ENCODE data around the gene KDM4F.
"Not testable (repeated sequence)": the region's sequence is repeated elsewhere in the genome, so short reads cannot be mapped to it uniquely, and the experiment has no call there.

KDM4F gene

DNA sequence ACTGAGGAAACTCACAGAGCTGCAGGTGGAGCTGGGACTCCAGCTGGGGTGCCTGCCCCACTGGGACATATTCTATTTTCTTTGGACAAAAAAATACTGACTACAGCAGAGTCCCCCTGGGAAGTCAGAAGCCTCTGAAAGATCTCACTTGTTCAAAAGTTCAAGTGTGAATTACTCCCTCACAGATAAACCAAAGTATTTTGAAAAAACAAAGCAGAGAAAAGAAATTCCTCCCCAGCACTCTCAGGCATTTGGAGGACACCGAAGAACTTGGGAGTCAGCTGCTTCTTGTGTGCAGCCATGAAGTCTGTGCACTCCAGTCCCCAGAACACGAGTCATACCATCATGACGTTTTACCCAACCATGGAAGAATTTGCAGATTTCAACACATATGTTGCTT is at the start of gene KDM4F:
TSS of gene KDM4F (plus strand) at position 301 of the 400 bp plus-strand sequence.
- not testable (repeated sequence) for DNase-seq

DNA sequence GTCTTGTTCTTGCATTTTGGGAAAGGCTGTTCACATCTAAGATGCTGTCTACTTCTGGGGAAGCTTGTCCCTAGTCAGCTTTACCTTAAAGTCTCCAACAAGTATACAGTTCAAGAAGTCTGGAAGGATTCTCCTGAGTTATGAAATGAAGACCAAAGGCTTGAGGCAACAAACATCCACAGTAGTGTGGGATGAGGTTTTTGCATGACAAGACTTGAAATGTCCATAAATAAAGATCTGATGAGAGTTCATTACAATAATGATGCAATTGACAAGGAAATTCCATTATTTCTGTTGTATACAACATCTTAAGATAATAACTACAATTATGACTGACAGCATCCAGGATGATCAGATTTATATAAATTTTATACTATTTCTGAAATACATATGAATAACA is 45.5 kb upstream of the KDM4F start:
- no peak for DNase-seq

- DNase-seq = no peak
Measured at GRCh38 chr11:95005642-95006041, 43.6 kb upstream of the KDM4F start.

DNA sequence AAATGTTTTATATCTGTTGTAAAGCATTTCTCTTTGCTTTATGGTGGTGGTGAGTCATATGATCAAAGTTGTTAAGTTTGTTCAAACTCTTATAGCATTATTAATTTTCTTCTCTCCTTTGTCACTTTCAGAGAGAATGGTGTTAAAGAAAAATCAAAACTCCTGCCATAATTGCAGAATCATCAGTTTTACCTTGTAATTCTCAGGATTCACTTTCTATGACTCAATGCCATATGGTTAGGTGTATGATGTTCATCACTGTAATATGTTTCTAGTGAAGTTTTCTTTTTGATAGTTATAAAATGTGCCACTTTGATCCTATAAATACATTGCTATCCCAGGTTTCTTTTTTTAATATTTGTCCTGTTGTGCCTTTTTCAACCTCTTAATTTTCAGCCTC is 37.8 kb upstream of the KDM4F start:
- no peak for DNase-seq

- no peak for DNase-seq
Measured at GRCh38 chr11:95014184-95014821, 34.9 kb upstream of the KDM4F start.

DNA sequence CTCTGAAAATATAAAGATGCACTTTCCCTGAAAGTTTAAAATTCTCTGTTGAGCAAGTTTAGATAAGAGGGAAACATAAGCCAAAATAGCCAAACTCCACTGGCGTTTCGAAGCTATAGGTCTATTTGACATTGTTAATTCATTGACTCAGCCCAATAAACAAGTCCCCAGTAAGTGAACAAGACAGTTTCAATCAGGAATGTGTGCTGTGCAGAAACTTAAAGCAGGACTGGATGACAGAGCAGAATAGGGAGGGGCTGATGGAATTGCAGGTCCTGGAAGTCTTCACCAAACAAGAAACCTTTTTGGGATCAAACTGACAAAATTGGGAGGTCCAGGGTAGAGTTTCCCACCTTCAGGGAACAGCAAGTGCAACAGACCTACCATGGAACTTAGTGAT is 33.1 kb upstream of the KDM4F start:
- DNase-seq = no peak

- not testable (repeated sequence) for DNase-seq
Measured at GRCh38 chr11:95021468-95021867, 27.8 kb upstream of the KDM4F start.

DNA sequence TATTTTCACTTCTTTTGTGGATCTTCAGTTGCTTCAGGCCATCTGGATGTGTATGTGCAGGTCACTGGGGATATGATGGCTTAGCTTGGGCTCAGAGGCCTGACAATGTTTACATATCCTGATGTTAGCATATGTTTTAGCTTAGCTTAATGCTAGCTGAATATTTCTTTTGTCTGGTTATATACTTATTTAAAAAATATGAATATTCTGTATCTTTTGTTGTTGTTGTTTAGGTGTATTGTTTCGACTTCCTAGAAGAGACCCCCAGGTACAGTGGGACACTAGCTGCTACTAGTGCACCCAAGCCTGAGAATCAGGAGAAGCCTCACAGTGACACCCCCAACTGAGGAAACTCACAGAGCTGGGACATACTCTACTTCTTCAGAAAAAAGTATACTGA is 24.3 kb upstream of the KDM4F start, which contains the start of gene KDM4E:
TSS of gene KDM4E (plus strand) at position 301 of the 400 bp plus-strand sequence. CDS start 300 bp downstream, outside the sequence.
- no peak for DNase-seq

- not testable (repeated sequence) for DNase-seq
Measured at GRCh38 chr11:95025594-95025993, 23.6 kb upstream of the KDM4F start.

DNA sequence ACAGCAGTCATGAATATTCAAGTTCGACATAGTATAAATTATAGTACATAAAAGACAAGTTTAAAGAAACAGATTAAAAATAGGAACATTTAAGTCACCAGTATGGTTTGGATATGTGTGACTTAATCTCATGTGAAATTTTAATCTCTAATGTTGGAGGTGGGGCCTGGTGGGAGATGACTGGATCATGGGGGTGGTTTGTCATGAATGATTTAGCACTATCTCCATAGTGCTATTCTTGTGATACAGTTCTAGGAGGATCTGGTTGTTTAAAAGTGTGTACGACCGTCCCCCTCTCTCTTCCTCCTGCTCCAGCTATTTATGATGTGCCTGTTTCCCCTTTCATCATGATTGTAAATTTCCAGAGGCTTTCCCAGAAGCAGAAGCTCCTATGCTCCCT is 20.9 kb upstream of the KDM4F start:
- DNase-seq = no peak

DNA sequence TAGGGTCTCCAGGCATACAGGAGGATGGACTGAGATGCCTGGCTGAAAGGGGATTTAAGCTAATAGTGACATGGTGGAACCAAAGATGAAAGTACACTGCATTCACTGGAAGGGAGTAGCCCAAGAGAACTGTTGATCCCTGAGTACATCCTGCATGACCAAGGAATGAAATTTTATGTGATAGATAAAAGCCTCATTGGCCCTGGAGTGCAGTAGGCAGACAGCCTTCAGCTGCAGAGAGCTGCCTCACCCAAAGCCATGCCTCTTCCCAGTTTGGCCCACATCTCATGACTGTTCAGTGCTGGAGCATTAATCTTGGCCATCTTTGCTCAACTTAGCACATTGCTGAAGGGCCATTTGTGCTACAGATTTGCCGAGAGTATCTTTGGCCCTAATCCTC is 16.2 kb upstream of the KDM4F start:
- DNase-seq = no peak

GRCh38 chr11:95035316-95035715 is 13.9 kb upstream of the KDM4F start:
- no peak for DNase-seq

DNA sequence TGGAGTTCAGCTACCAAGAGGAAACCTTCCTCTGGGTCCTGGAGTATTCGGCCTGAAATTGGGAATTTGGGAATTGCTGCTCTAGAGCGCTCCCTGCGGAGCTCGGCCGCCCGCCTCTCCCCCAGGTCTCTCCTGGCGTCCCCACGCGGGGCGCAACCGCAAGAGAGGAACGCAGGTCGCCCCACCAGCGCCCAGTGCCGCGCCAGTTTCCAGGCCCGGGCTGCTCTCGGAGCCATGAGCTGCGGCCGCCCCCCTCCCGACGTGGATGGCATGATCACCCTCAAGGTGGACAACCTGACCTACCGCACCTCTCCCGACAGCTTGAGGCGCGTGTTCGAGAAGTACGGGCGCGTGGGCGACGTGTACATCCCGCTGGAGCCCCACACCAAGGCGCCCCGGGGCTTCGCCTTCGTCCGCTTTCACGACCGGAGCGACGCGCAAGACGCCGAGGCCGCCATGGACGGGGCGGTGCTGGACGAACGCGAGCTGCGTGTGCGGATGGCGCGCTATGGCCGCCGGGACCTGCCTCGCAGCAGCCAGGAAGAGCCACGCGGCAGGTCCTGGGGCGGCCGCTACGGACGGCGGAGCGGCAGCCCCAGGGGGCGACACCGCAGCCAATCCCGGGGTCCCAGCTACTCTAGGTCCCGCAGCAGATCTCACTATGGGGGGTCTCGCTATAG is 11.7 kb upstream of the KDM4F start:
- DNase-seq = peak; percentile 29

DNA sequence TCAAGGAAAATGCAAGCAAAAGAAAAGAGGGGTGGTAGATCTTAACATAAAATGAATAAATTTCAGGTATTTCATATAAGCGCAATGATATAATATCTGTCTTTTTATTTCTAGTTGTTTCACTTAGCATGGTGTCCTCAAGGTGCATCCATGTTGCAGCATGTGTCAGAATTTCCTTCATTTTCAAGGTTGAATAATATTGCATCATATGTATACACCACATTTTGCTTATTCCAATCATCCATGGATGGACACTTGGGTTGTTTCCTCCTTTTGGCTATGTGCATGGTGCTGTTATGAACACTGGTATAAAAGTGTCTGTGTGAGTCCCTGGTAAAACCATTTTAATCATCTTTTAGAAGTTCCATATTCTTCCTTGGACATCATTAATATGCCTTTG is 7.0 kb upstream of the KDM4F start:
- no peak for DNase-seq

- DNase-seq = no peak
Measured at GRCh38 chr11:95042906-95043305, 6.3 kb upstream of the KDM4F start.

GRCh38 chr11:95044010-95044409 is 5.2 kb upstream of the KDM4F start:
- no peak for DNase-seq

DNA sequence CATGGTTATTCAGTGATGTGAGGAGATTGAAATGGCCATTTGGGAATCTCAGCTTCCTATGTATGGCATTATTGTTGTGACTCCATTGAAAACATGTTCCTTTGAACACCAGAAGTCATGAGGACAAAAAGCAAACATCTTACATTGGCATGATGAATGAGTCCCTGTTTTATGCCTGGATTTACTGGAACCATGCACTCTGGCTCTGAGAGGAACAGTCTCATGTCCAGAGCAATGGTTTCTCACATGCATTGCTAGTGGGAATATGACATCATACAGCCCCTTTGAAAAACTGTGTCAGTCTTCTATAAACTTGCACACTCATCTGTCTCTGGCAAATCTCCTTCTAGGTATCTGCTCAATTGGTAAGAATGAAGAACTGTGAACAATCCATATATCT is 3.4 kb upstream of the KDM4F start:
- no peak for DNase-seq

- DNase-seq = peak; percentile 15
Measured at GRCh38 chr11:95050595-95051202, 1.5 kb downstream of the KDM4F start.

GRCh38 chr11:95054356-95054755 is 5.1 kb downstream of the KDM4F start:
- no peak for DNase-seq

DNA sequence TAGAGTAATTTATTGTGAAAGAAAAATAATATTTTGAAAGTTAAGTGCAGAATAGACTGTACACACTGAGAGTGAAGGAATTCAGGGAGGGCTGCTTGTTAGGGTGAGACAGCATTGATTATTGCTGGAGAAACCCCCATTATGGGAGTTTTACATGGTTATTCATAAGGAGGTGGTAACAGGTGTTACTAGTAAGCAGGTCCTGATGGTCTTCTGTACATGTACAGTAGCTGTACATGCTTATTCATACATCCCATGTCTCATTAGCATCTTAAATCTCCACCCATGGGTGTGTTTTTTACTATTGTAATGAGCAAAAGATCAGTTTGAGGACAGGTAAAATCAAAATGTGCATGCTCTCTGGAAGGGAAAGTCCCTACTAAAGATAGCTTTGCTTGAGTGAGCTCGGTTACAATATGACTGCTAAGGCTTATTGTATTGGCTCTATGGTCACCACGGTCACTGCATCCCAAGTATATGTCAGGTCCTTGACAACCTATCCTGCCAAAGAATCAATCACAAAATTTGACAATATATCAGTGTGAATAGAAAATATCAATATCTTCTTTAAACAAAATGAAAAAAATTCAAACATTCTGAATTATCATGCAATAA is 6.2 kb downstream of the KDM4F start:
- DNase-seq = no peak

DNA sequence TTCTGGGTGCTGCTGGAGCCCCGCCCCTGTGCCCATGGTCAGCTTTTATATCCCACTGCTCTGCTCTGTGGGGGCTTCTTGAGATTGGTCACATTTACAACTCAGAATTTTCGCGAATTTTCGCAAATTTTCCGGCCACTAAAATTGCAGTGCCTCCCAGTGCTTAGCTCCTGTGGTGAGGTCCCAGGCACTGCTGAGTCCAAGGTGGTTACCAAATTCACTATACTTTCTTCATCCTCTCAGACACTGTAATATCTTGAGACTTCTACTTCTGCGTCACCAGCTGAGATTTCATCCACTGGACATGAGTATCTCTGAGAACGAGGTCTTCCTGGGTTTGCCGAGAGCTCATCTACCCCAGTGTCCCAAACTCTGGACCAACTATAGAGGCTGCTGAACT is 8.7 kb downstream of the KDM4F start:
- DNase-seq = no peak

DNA sequence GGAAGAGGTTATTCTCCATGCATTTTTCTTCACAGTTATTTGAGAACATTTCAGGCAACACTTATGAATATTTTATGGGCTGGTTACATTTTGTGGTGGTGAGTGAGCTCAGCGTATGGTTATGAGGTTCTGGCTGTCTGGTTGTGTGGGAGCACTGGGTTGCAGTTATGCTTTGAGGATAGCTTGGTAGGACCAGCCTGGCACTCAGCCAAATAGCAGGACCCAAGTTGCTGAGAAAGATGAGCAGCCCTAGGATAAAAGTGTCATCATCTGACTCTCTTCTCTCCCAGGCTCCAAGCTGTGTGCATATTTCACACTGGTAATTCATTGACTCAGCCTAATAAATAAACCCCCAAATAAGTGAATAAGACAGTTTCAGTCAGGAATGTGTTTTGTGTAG is 9.4 kb downstream of the KDM4F start:
- DNase-seq = no peak

DNA sequence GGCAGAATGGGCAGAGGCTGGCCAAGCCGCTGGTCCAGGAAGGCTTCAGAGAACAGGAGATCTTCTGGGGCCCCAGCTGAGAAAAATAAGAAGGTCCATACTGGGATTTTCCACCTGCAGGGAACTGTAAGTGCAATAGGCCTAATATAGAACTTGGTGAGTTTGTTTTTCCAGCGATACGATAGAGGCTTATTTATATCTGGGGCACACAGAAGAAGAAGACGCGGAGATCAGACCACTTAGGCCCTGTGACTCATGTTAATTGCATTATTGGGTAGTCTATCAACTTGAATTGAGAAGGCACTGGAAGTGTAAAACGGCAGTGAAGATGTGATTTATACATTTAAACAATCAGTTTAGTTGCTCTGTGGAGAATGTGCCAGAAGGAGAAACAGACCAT is 9.8 kb downstream of the KDM4F start:
- no peak for DNase-seq

- DNase-seq = no peak
Measured at GRCh38 chr11:95065336-95065735, 16.1 kb downstream of the KDM4F start.
